ENCODE measurements around the gene ADGRV1.
"Not testable (repeated sequence)": the region's sequence is repeated elsewhere in the genome, so short reads cannot be mapped to it uniquely, and the experiment has no call there.

Gene ADGRV1

DNA sequence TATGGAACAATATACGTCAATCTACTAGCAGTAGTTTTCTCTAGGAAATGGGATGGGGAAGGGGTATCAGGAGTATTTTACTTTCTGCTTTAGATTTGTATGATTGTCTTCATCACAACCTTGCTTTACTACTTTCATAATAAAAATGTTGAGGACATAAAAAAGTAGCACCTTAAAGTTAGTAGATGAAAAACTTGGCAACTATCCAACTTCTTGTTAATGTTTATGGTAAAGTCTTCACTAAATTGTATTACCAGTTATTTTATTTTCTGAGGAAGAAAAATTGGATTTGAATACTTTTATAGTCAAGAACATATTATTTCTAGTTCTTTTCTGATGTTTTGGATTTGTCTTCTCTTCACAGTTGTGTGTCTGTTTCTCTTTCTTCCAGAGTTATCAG, 452.4 kb downstream of the ADGRV1 start:
- no peaks in the 10 kb centered on the region for H3K4me1 ChIP-seq
- no peaks in the 10 kb centered on the region for H3K36me3 ChIP-seq
- H4K20me1 ChIP-seq: no peaks in the 10 kb centered on the region
- H3K27me3 ChIP-seq: no peaks in the 10 kb centered on the region
- no peak overlapping the region for H3K4me3 ChIP-seq
- H3K4me2 ChIP-seq: no peak overlapping the region
- H3K9me3 ChIP-seq: peaks cover 5% of the 10 kb centered on the region; the same call in 1 of the 2 replicates
- H3K27ac ChIP-seq: no peak overlapping the region
- H3K9ac ChIP-seq: no peak overlapping the region
- no peak for TF ChIP-seq Cebpa-rat (IDR thresholded peaks at IDR 0.05)

DNA sequence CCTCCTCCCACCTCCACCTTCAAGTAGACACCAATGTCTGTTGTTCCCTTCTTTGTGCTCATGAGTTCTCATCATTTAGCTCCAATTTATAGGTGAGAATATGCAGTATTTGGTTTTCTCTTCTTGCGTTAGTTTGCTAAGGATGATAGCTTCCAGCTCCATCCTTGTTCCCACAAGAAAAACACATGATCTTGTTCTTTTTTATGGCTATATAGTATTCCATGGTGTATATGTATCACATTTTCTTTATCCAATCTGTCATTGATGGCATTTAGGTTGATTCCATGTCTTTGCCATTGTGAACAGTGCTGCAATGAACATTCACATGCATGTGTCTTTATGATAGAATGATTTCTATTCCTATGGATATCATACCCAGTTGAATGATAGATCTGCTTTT, 454.3 kb downstream of the ADGRV1 start:
- not testable (repeated sequence) for H3K4me3 ChIP-seq, H3K9me3 ChIP-seq, H3K4me1 ChIP-seq, H3K9ac ChIP-seq, H3K4me2 ChIP-seq, H4K20me1 ChIP-seq, H3K36me3 ChIP-seq, H3K27ac ChIP-seq, H3K27me3 ChIP-seq

DNA sequence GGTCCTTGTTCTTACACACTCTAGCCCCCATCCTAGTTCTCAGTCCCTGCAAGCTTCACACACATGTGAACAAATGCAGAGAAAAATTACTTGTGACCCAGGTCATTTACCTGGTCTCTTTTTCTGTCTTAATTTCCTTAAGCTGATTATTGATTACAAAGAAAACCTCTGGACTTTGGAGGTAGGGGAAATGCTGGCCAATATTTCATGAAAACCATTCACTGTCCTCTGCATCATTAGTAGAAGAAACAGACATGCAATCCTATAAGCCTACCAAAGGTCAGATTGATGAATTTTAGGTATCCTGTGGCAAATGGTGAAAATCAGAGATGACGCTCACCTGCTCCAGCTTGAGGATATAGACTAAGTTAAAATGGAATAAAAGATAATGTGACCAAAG, 457.7 kb downstream of the ADGRV1 start:
- TF ChIP-seq Cebpa-rat (IDR thresholded peaks at IDR 0.05): no peak
- Histone ChIP-seq H3K27me3 (no peaks in the 10 kb centered on the region), H3K9me3 (peaks cover 5% of the 10 kb centered on the region; the same call in 1 of the 2 replicates), H3K27ac (no peak overlapping the region), H3K4me3 (no peak overlapping the region), H3K9ac (no peak overlapping the region), H3K36me3 (no peaks in the 10 kb centered on the region), H3K4me1 (no peaks in the 10 kb centered on the region), H4K20me1 (no peaks in the 10 kb centered on the region), H3K4me2 (no peak overlapping the region)

DNA sequence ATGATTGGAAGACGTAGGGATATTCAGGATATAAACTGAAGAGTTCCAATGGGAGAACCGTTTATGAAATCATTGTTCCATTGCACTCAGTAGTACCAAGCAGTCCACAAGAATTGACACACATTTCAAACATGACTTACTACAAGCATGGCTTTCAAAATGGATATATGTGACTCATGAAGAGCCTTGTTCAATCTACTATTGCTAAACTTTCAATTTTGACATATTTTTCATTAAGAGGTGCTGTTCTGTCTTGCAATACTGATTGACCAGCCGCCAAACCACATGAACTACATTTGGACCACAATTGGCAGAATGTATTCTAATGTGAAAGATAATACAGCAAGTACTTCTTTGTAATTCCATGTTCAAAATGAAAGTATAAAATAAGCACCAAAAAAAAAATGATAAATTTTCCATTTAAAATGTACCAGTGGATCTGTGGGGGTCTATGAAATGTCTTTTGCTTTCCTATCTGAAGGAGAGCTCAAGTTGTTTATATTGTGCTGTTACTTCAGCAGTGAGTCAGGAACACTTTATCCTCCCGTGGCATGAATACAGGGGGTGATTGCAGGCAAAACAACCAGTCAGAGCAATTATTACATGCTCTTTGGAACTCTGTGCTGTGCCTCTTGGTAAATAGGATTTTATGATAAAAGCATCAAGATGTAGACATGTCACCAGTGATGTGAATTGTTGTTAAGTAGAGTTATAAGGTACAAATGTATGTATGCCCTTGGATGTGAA, 458.5 kb downstream of the ADGRV1 start:
- H3K9me3 ChIP-seq: peaks cover 5% of the 10 kb centered on the region; the same call in 1 of the 2 replicates
- no peak for TF ChIP-seq Cebpa-rat (IDR thresholded peaks at IDR 0.05)
- H3K4me1 ChIP-seq: no peaks in the 10 kb centered on the region
- no peak overlapping the region for H3K4me3 ChIP-seq
- no peaks in the 10 kb centered on the region for H3K27me3 ChIP-seq
- no peak overlapping the region for H3K27ac ChIP-seq
- no peak overlapping the region for H3K9ac ChIP-seq
- H3K36me3 ChIP-seq: no peaks in the 10 kb centered on the region
- H3K4me2 ChIP-seq: no peak overlapping the region
- no peaks in the 10 kb centered on the region for H4K20me1 ChIP-seq

DNA sequence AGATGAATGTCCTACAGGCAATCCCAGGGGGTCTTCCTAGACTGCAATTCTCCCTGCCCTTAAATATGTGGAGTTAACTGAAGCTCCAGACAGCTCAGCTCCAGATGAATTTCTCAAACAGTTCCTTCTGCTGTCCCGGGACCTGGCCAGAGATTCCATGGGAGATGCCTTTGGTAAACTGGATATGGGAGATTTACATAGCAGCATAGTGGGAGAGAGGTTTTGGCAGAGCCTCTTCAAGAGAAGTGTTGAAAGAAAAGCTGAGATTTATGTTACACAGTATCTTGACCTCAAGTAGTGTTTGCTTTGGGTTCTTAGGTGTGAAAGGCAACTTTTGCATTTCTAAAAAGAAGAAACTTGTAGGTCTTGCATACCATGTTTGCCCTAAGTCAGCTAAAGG, 459.6 kb downstream of the ADGRV1 start:
- no peaks in the 10 kb centered on the region for H3K27me3 ChIP-seq
- H3K36me3 ChIP-seq: no peaks in the 10 kb centered on the region
- H3K4me2 ChIP-seq: no peak overlapping the region
- TF ChIP-seq Cebpa-rat (IDR thresholded peaks at IDR 0.05): no peak
- no peak overlapping the region for H3K27ac ChIP-seq
- no peaks in the 10 kb centered on the region for H4K20me1 ChIP-seq
- H3K9me3 ChIP-seq: peaks cover 5% of the 10 kb centered on the region; the same call in 1 of the 2 replicates
- no peaks in the 10 kb centered on the region for H3K4me1 ChIP-seq
- H3K9ac ChIP-seq: no peak overlapping the region
- H3K4me3 ChIP-seq: no peak overlapping the region

DNA sequence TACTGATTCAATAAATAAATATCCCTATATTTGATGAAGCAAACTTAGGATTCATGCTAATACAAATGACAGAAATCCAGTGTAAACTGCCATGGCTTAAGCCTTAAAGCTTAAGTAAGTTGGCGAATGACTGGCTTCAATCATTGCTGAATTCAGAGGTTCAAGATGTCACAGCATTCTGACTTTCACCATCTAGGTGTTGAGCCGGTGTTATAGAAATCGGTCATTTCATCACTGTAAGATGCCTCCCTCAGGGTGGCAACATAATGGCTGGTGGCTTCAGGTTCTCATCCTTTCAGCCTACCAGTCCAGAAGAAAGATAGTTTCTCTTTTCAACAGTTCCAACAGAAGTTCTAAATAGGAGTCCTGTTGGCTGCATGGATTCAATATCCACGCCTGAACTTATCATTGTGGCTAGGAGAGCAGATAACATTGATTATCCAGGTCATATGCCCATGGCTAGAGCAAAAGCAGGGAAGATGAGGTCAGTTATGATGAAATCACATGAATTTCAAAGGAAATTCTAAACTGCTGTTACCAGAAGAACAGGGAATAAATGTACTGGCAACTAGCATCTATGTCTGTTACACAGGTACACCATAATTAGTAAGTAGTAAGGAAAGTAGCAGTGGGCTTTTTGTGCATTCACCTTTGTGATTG, 460.2 kb downstream of the ADGRV1 start:
- H3K9ac ChIP-seq: no peak overlapping the region
- H3K27ac ChIP-seq: no peak overlapping the region
- no peaks in the 10 kb centered on the region for H3K36me3 ChIP-seq
- no peak overlapping the region for H3K4me3 ChIP-seq
- H3K9me3 ChIP-seq: peaks cover 5% of the 10 kb centered on the region; the same call in 1 of the 2 replicates
- H3K4me1 ChIP-seq: no peaks in the 10 kb centered on the region
- no peak overlapping the region for H3K4me2 ChIP-seq
- H3K27me3 ChIP-seq: no peaks in the 10 kb centered on the region
- H4K20me1 ChIP-seq: no peaks in the 10 kb centered on the region
- no peak for TF ChIP-seq Cebpa-rat (IDR thresholded peaks at IDR 0.05)

DNA sequence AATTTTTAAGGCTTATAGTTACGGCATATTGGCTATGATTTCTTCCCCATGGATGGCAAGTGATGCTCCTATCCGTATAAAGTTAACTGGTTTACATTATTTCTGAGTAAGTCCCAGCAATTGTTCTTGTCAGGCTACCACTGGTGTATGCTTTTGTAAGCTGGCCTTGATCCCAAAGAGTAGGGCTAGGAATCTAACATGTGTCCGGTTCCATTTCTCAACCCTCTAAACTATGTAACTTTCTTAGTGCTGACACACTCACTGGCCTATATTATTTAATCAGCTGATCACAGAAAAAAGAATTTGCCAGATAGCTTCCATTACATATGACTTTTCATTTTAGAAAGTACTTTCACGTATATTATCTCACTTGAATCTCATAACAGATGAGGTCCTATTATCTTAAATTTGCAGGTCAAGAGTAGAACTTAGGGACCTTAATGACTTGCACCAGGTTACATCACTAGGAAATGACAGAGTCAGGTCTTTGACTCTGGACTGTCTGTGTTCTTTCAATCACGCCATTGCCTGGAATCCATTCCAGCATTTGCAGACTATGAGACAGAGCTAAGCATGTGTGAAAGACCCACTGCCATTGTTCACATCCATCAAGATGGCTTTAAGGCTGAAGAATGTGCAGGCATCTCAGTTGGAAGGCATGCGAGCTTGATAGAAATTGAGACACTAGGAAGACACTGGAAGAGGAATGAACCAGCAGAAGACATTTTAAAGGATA, 461.6 kb downstream of the ADGRV1 start:
- H3K27me3 ChIP-seq: no peaks in the 10 kb centered on the region
- H3K27ac ChIP-seq: no peak overlapping the region

DNA sequence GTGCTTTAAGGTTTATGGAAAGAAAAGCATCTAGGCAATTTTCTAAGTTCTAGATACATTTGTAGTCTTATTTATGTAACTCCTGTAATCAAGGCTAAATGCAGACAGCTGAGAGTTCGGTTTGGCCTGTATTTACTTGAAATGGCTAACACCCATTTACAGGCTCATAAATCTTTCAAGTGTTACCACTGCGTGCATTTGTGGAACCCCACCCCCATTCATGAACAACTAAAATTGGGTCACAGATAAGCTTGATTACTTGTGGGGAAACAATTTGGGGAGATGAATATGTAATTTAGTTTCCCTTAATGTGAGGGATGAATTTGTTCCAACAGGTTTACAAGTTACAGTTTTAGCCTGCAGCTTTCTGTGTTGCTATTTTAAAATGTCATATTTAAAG, 463.9 kb downstream of the ADGRV1 start:
- no peak for TF ChIP-seq Cebpa-rat (IDR thresholded peaks at IDR 0.05)
- no peak overlapping the region for H3K4me2 ChIP-seq
- no peak overlapping the region for H3K9ac ChIP-seq
- H3K4me1 ChIP-seq: no peaks in the 10 kb centered on the region
- H4K20me1 ChIP-seq: no peaks in the 10 kb centered on the region
- H3K9me3 ChIP-seq: no peaks in the 10 kb centered on the region
- no peak overlapping the region for H3K4me3 ChIP-seq
- H3K36me3 ChIP-seq: no peaks in the 10 kb centered on the region
- no peaks in the 10 kb centered on the region for H3K27me3 ChIP-seq
- H3K27ac ChIP-seq: no peak overlapping the region

More for the DNA sequence above, 461.6 kb downstream of the ADGRV1 start:
- H3K9me3 ChIP-seq: no peaks in the 10 kb centered on the region
- no peak overlapping the region for H3K4me2 ChIP-seq
- H3K36me3 ChIP-seq: no peaks in the 10 kb centered on the region
- TF ChIP-seq Cebpa-rat (IDR thresholded peaks at IDR 0.05): no peak
- H3K4me3 ChIP-seq: no peak overlapping the region
- no peaks in the 10 kb centered on the region for H3K4me1 ChIP-seq
- no peaks in the 10 kb centered on the region for H4K20me1 ChIP-seq
- no peak overlapping the region for H3K9ac ChIP-seq

DNA sequence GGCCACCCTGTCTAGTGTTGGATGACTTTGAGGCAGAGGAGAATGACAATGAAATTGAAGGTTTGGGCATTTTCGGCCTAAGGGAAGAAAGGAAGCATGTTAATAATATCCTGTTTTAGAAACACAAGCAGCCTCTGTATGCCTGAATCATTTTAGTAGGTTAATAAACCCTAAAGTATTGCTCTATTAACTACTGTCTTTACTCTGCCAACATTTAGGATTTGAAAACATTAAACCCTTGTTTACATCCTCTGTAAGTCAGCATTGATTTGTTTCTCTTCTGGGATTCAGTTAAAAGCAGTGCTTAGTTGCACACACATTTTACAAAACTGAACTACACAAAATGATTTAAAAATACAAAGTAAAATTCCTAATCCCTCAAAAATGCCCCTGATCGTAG, 465.6 kb downstream of the ADGRV1 start:
- TF ChIP-seq Cebpa-rat (IDR thresholded peaks at IDR 0.05): no peak
- Histone ChIP-seq H3K4me3 (no peak overlapping the region), H3K36me3 (no peaks in the 10 kb centered on the region), H3K27ac (no peak overlapping the region), H3K9me3 (no peaks in the 10 kb centered on the region), H3K4me1 (no peaks in the 10 kb centered on the region), H3K9ac (no peak overlapping the region), H4K20me1 (no peaks in the 10 kb centered on the region), H3K27me3 (no peaks in the 10 kb centered on the region), H3K4me2 (no peak overlapping the region)

DNA sequence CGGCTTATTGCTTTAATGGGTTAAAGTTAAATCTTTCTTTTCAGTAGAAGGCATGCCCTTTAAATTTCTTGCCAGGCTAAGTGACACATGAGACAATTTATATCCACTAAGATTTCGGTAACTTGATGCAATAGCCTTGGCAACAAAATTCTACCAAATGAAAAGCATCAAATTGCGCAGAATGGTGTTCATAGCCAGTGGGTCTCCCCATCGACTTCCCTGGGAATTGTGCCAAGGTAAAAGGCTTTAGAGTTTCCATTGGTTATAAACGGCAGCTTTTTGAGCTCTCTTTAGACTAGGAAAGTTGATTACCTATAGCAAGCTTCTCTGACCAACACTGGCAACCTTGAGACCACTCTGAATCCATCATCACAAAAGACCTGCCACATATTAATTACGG, 466.1 kb downstream of the ADGRV1 start:
- H3K36me3 ChIP-seq: no peaks in the 10 kb centered on the region
- no peaks in the 10 kb centered on the region for H3K27me3 ChIP-seq
- no peaks in the 10 kb centered on the region for H4K20me1 ChIP-seq
- no peak overlapping the region for H3K27ac ChIP-seq
- H3K9me3 ChIP-seq: no peaks in the 10 kb centered on the region
- TF ChIP-seq Cebpa-rat (IDR thresholded peaks at IDR 0.05): no peak
- no peak overlapping the region for H3K4me2 ChIP-seq
- no peaks in the 10 kb centered on the region for H3K4me1 ChIP-seq
- H3K4me3 ChIP-seq: no peak overlapping the region
- H3K9ac ChIP-seq: no peak overlapping the region
